Neural progenitor cell (in vitro differentiated cells): ENCODE results near the gene CIDEA. TPM values are rescaled to one million over a fixed set of nuclear protein-coding genes. Genes with fewer than 3 reads are reported as not detected.

ENCODE experiments used
- DNase-seq: peaks from one replicate; pipeline ENCODE4 v3.0.0-alpha.2; 2016; ENCODE audit warnings: low spot score
- H2AFZ ChIP-seq: fragments of 200-600 bp; sonication (generic); replicated peaks from 2 replicates; pipeline ENCODE4 v1.6.1; 2016; ENCODE audit warnings: antibody characterized with exemption
- H3F3A ChIP-seq: fragments of 200-600 bp; sonication (generic); 2 replicates; pipeline ENCODE4 v1.6.1; 2016; ENCODE audit warnings: antibody characterized with exemption, low read depth
- H3K27ac ChIP-seq: fragments of 200-600 bp; sonication (generic); 2 replicates; pipeline ENCODE4 v1.5.1; 2016; ENCODE audit warnings: mild to moderate bottlenecking
- H3K27me3 ChIP-seq: fragments of 200-600 bp; sonication (generic); 2 replicates; pipeline ENCODE4 v1.6.1; 2016; ENCODE audit warnings: mild to moderate bottlenecking, moderate library complexity
- H3K36me3 ChIP-seq: fragments of 200-600 bp; sonication (generic); 2 replicates; pipeline ENCODE4 v1.5.1; 2016
- H3K4me1 ChIP-seq: fragments of 200-600 bp; sonication (generic); 2 replicates; pipeline ENCODE4 v1.6.1; 2016; ENCODE audit warnings: mixed run types
- H3K4me2 ChIP-seq: fragments of 200-600 bp; sonication (generic); 2 replicates; pipeline ENCODE4 v1.6.1; 2016
- H3K4me3 ChIP-seq: fragments of 200-600 bp; sonication (generic); 2 replicates; pipeline ENCODE4 v1.5.1; 2016
- H3K79me2 ChIP-seq: fragments of 200-600 bp; sonication (generic); 2 replicates; pipeline ENCODE4 v1.6.1; 2016; ENCODE audit warnings: low read depth
- H3K9ac ChIP-seq: fragments of 200-600 bp; sonication (generic); 2 replicates; pipeline ENCODE4 v1.6.1; 2016
- H3K9me3 ChIP-seq: fragments of 200-600 bp; sonication (generic); 2 replicates; pipeline ENCODE4 v1.5.1; 2016; ENCODE audit warnings: low read depth
- H4K20me1 ChIP-seq: fragments of 200-600 bp; sonication (generic); 2 replicates; pipeline ENCODE4 v1.6.1; 2016; ENCODE audit warnings: low read depth
- H3K27ac Mint-ChIP-seq: 3 replicates; pipeline ENCODE4 v1.8.0; 2021; ENCODE audit warnings: mixed read lengths
- H3K27me3 Mint-ChIP-seq: 2 replicates; pipeline ENCODE4 v1.8.0; 2022; ENCODE audit warnings: low read depth, mild to moderate bottlenecking, inconsistent platforms, moderate library complexity, mixed read lengths; ENCODE audit not compliant: insufficient read depth
- H3K36me3 Mint-ChIP-seq: 3 replicates; pipeline ENCODE4 v1.8.0; 2021; ENCODE audit warnings: mixed read lengths
- H3K4me1 Mint-ChIP-seq: 3 replicates; pipeline ENCODE4 v1.8.0; 2021; ENCODE audit warnings: mixed read lengths
- H3K4me3 Mint-ChIP-seq: 3 replicates; pipeline ENCODE4 v1.8.0; 2021; ENCODE audit warnings: mild to moderate bottlenecking, moderate library complexity, mixed read lengths
- H3K9me3 Mint-ChIP-seq: 3 replicates; pipeline ENCODE4 v1.8.0; 2020; ENCODE audit warnings: mixed read lengths
- EZH2 ChIP-seq: fragments of 200-600 bp; sonication (generic); IDR thresholded peaks from 2 replicates; pipeline ENCODE4 v1.6.1; 2017; ENCODE audit warnings: antibody characterized with exemption, mild to moderate bottlenecking, moderate library complexity
- EZH2phosphoT487 ChIP-seq: fragments of 200-600 bp; sonication (generic); IDR thresholded peaks from 2 replicates; pipeline ENCODE4 v1.6.1; 2017; ENCODE audit warnings: antibody characterized with exemption
- total RNA-seq: library from RNA; depleted of rRNA; stranded (reverse); fragments of >200 nt; gene quantifications from 2 replicates; pipeline ENCODE4 v1.2.3, GENCODE V29; 2015; ENCODE audit warnings: low replicate concordance
- TF ChIP-seq, protein P1 (sequence below): fragments of 200-600 bp; sonication (generic); IDR thresholded peaks from 2 replicates; pipeline ENCODE4 v1.5.1; 2017; ENCODE audit warnings: antibody characterized with exemption, mild to moderate bottlenecking

Gene CIDEA
- total RNA-seq, 1 donor from 2014 or later = not detected

DNA sequence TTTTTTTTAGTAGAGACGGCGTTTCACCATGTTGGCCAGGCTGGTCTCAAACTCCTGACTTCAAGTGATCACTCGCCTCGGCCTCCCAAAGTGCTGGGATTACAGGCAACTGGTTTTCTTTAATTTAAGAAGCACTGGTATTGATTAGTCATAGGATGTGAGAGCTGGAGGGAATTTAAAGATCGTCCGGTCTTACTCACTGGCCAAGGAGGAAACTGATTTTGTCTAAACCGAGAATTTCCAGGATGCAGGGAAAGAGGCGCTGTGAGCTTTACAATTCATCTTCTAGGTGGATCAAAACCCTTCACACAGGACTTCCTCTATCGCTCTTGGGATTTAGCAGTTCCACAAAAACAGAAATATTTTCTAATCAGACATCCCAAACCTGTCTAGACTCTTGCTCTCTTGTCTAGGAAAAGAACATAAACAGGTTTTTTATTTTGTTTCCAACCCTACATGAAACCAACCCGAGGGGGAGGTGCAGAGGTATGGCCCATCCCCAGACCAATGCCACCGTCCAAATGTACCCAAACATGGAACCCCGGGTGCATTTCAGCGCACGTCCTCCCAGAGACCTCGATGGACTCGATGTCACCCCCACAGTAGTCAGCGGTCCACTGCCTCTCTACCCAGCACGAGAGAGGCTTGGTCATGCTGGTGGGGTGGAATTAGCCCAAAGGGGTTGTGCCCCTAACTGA is 41.4 kb downstream of the CIDEA start:
- Histone ChIP-seq H3F3A (no peaks in the 10 kb centered on the region), H3K27me3 (no peaks in the 10 kb centered on the region), H3K9me3 (no peaks in the 10 kb centered on the region), H3K9ac (no peak overlapping the region), H3K4me1 (no peaks in the 10 kb centered on the region), H3K4me2 (no peak overlapping the region), H3K4me3 (no peak overlapping the region), H3K27ac (no peak overlapping the region), H2AFZ (no peak overlapping the region), H3K79me2 (no peaks in the 10 kb centered on the region), H3K36me3 (no peaks in the 10 kb centered on the region), H4K20me1 (no peaks in the 10 kb centered on the region)
- DNase-seq = no peak
- Mint-ChIP-seq H3K27ac (no peak overlapping the region), H3K27me3 (peaks cover 2% of the 10 kb centered on the region), H3K9me3 (peaks cover 2% of the 10 kb centered on the region), H3K36me3 (no peaks in the 10 kb centered on the region), H3K4me3 (no peak overlapping the region), H3K4me1 (peaks cover 3% of the 10 kb centered on the region)
- no peak for TF ChIP-seq EZH2phosphoT487
- TF ChIP-seq, protein P1, sequence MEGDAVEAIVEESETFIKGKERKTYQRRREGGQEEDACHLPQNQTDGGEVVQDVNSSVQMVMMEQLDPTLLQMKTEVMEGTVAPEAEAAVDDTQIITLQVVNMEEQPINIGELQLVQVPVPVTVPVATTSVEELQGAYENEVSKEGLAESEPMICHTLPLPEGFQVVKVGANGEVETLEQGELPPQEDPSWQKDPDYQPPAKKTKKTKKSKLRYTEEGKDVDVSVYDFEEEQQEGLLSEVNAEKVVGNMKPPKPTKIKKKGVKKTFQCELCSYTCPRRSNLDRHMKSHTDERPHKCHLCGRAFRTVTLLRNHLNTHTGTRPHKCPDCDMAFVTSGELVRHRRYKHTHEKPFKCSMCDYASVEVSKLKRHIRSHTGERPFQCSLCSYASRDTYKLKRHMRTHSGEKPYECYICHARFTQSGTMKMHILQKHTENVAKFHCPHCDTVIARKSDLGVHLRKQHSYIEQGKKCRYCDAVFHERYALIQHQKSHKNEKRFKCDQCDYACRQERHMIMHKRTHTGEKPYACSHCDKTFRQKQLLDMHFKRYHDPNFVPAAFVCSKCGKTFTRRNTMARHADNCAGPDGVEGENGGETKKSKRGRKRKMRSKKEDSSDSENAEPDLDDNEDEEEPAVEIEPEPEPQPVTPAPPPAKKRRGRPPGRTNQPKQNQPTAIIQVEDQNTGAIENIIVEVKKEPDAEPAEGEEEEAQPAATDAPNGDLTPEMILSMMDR = no peak

DNA sequence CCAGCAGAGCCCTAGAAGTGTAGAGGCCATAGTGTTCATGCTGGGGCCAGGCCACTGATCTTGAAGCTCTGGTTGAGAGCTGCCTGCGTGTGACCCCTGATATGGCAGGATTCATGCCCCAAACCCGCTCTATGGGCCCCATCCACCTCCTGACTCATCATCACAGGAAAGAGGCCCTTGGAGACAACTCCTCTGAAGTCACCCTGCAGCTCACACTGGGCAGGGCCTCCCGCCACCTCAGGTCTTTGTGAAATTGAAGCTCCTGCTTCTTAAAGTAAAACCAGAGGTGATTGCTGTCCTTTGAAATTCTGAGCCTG is 41.9 kb downstream of the CIDEA start:
- H3K9me3 ChIP-seq = no peaks in the 10 kb centered on the region
- peaks cover 3% of the 10 kb centered on the region for H3K4me1 Mint-ChIP-seq
- H3K36me3 ChIP-seq = no peaks in the 10 kb centered on the region
- TF ChIP-seq, protein P1 = no peak
- no peak for TF ChIP-seq EZH2
- TF ChIP-seq EZH2phosphoT487 = no peak
- H3F3A ChIP-seq = no peaks in the 10 kb centered on the region
- no peak overlapping the region for H3K27ac ChIP-seq
- no peaks in the 10 kb centered on the region for H4K20me1 ChIP-seq
- H3K27me3 ChIP-seq = no peaks in the 10 kb centered on the region
- H3K4me1 ChIP-seq = no peaks in the 10 kb centered on the region
- DNase-seq = no peak
- no peak overlapping the region for H3K4me3 Mint-ChIP-seq
- peaks cover 2% of the 10 kb centered on the region for H3K9me3 Mint-ChIP-seq
- H2AFZ ChIP-seq = no peak overlapping the region
- no peak overlapping the region for H3K27ac Mint-ChIP-seq
- H3K79me2 ChIP-seq = no peaks in the 10 kb centered on the region
- no peaks in the 10 kb centered on the region for H3K36me3 Mint-ChIP-seq
- H3K4me2 ChIP-seq = no peak overlapping the region
- no peak overlapping the region for H3K9ac ChIP-seq
- peaks cover 2% of the 10 kb centered on the region for H3K27me3 Mint-ChIP-seq
- no peak overlapping the region for H3K4me3 ChIP-seq

DNA sequence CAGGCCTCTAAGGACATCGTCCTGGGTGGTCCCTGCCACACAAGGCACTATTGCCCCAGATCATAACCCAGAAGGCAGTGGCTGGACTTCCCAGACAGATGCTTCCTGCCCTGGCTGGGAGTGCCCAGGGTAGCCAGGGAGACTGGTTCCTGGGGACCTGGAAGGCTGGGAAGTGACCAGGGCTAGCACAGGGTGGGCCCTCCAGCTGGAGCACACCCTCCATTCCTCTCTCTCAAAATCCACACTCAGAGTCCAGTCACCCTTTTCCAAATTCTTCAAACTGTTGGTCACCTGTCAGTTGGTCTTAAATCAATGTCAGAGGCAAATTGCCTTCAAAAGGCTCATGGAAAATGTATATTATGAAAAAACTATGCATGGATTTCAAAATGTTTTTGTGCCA is 42.3 kb downstream of the CIDEA start:
- no peak overlapping the region for H3K4me3 ChIP-seq
- peaks cover 2% of the 10 kb centered on the region for H3K9me3 Mint-ChIP-seq
- peaks cover 3% of the 10 kb centered on the region for H3K4me1 Mint-ChIP-seq
- no peak overlapping the region for H3K4me2 ChIP-seq
- H4K20me1 ChIP-seq = no peaks in the 10 kb centered on the region
- no peak overlapping the region for H2AFZ ChIP-seq
- no peaks in the 10 kb centered on the region for H3K36me3 ChIP-seq
- H3K9ac ChIP-seq = no peak overlapping the region
- no peak for DNase-seq
- no peak overlapping the region for H3K27ac ChIP-seq
- no peak overlapping the region for H3K27ac Mint-ChIP-seq
- no peak overlapping the region for H3K4me3 Mint-ChIP-seq
- H3K36me3 Mint-ChIP-seq = no peaks in the 10 kb centered on the region
- no peaks in the 10 kb centered on the region for H3K27me3 ChIP-seq
- H3K27me3 Mint-ChIP-seq = peaks cover 2% of the 10 kb centered on the region
- H3K9me3 ChIP-seq = no peaks in the 10 kb centered on the region
- no peaks in the 10 kb centered on the region for H3K79me2 ChIP-seq
- no peaks in the 10 kb centered on the region for H3F3A ChIP-seq
- TF ChIP-seq, protein P1 = no peak
- TF ChIP-seq EZH2 (no peak), EZH2phosphoT487 (no peak)
- no peaks in the 10 kb centered on the region for H3K4me1 ChIP-seq
